ENCODE measurements around the gene TGFBR3. TPM values are rescaled to one million over a fixed set of nuclear protein-coding genes. Genes with fewer than 3 reads are reported as not detected.

Gene TGFBR3
- total and polyA plus RNA-seq, 2 of the 4 experiments (the other 2 are of a cell fraction), result 3.0 to 11.3 TPM

DNA sequence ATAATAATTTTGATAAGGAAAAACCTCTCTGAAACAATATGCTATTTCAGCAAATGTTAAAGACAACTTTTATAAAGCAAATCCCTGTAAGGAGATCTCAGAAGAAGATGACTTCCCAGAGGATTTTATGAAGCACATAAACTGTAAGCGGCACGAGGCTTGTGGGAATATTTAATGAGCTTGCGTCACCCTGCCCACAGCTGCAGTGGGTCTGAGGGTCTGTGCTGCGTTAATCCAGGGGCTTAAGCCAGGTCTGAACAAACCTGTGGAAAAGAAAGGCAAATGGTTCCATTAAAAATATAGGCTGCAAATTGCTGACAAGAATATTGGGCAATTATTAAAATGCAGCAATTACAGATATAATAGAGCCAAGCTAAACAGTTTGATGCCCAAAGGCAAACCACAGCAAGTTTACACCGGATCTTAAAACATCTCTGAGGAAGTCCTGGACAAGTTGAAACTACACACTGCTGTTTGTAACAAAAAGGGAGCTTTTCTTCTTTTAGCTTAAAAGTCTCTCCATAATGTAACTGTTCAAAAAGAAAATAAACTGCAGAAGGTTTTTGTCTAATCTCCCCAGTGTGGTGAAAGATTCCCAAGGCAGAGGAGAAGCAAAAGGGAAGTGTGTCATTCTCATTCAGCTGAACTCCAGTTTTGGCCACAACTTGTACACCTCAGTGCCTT lies 21.8 kb downstream of the TGFBR3 start:
- no peak overlapping the region for H4K91ac ChIP-seq (ENCODE audit: insufficient read depth, low read depth, low read length)
- H3K23ac ChIP-seq (ENCODE audit: low read depth, low read length), result 0 out of 2 replicates have a peak overlapping the region, but pooled peaks have one; percentile 17
- peak overlapping the region; percentile 25 for H3K4me2 ChIP-seq (ENCODE audit: low read depth, low read length)
- H2AK5ac ChIP-seq (ENCODE audit: low read depth, low read length), result peak overlapping the region; percentile 23; the same call in 1 of the 2 replicates
- H3K4me3 ChIP-seq (ENCODE audit: insufficient read depth, low read depth, low read length), result no peak overlapping the region
- no TSS peak for BruUV-seq (replicated peaks)
- in situ Hi-C loops (cut with MboI; ENCODE audit: low sequenced_read_pairs) (no loop called here), intact Hi-C loops (cut with micrococcal nuclease) (no loop called here), dilution Hi-C loops (cut with HindIII; ENCODE audit: low sequenced_read_pairs, unreplicated experiment) (no loop called here)
- H3K56ac ChIP-seq (ENCODE audit: extremely low read depth, insufficient read depth, low read length), result no peak overlapping the region
- H3K9me1 ChIP-seq (ENCODE audit: insufficient read depth, low read length), result no peaks in the 10 kb centered on the region
- no peak overlapping the region for H4K5ac ChIP-seq (ENCODE audit: low read depth, low read length)
- H3K4me1 ChIP-seq (ENCODE audit: control insufficient read depth, insufficient read depth, low read length), result peaks cover 6% of the 10 kb centered on the region
- H3K36me3 ChIP-seq (ENCODE audit: control insufficient read depth, insufficient read depth, low read length), result peaks cover 7% of the 10 kb centered on the region; the same call in 1 of the 2 replicates
- H3K9me3 ChIP-seq (ENCODE audit: control insufficient read depth, insufficient read depth, low read length), result no peaks in the 10 kb centered on the region
- WGBS, 2 experiments (ENCODE audit: extremely low coverage in 2 of 2, insufficient read length in 1 of 2), result 72% methylated on average over 4 of the region's 5 CpGs; no CpG with 5 or more reads in 1 of the 2 experiments
- POLR2A ChIA-PET (ENCODE audit: unreplicated experiment), result no interaction called here
- H3K27me3 ChIP-seq (ENCODE audit: control insufficient read depth, insufficient read depth, low read length), result no peaks in the 10 kb centered on the region
- H2BK5ac ChIP-seq (ENCODE audit: low read depth, low read length, poor library complexity, severe bottlenecking), result no peak overlapping the region
- no peak overlapping the region for H2BK20ac ChIP-seq (ENCODE audit: low read depth, low read length)
- no peak overlapping the region for H4K8ac ChIP-seq (ENCODE audit: low read depth in 2 of 2, low read length in 2 of 2)
- peak overlapping the region; percentile 4; the same call in 1 of the 2 replicates for H3K18ac ChIP-seq (ENCODE audit: low read depth, low read length)
- ATAC-seq (ENCODE audit: low read depth) (peak; percentile 77), DNase-seq (peak; percentile 66)
- H3K9ac ChIP-seq (ENCODE audit: low read depth, low read length), result no peak overlapping the region
- CTCF ChIA-PET, result interaction anchor here (0.9 to 1.5 kb wide), 3 partner anchors 8 to 67 kb away, joined by 3 to 5 read pairs (median 4); no protein-coding TSS in a partner anchor
- H2BK15ac ChIP-seq (ENCODE audit: low read depth, low read length), result no peak overlapping the region; the same call in 2 of the 3 replicates
- peaks cover 2% of the 10 kb centered on the region; the same call in 1 of the 2 replicates for H4K20me1 ChIP-seq (ENCODE audit: insufficient read depth, low read length)
- H3K79me1 ChIP-seq (ENCODE audit: low read depth in 1 of 2, low read length in 2 of 2), result peaks cover 0 to 8% of the 10 kb centered on the region in 2 experiments; a peak in 3 of 4 replicates
- no peak overlapping the region for H3K27ac ChIP-seq (ENCODE audit: insufficient read depth, low read length)
- no peak overlapping the region for H2AFZ ChIP-seq (replicated peaks; ENCODE audit: low read length, poor library complexity)
- H2AK9ac ChIP-seq (replicated peaks; ENCODE audit: low read depth, low read length, poor library complexity), result no peak overlapping the region
- H3K4ac ChIP-seq (ENCODE audit: low read depth, low read length), result 0 out of 2 replicates have a peak overlapping the region, but pooled peaks have one; percentile 11
- peak overlapping the region; percentile 36; the same call in 1 of the 2 replicates for H3K14ac ChIP-seq (replicated peaks; ENCODE audit: low read depth, low read length)
- no peak overlapping the region for H2BK120ac ChIP-seq (ENCODE audit: low read depth, low read length)
- no peak for TF ChIP-seq MXI1 (IDR thresholded peaks at IDR 0.05; ENCODE audit: borderline replicate concordance, low read depth, low read length)
- TF ChIP-seq RAD21 (IDR thresholded peaks at IDR 0.05; ENCODE audit: low read length), result no peak
- no peak for TF ChIP-seq POLR2A (IDR thresholded peaks at IDR 0.05; ENCODE audit: low read depth, low read length)
- no peak for TF ChIP-seq RCOR1 (IDR thresholded peaks at IDR 0.05; ENCODE audit: insufficient replicate concordance, low read length)
- TF ChIP-seq CHD1 (IDR thresholded peaks at IDR 0.05; ENCODE audit: low read depth, low read length), result no peak
- no peak for TF ChIP-seq ELK1 (IDR thresholded peaks at IDR 0.05; ENCODE audit: borderline replicate concordance, low read depth, low read length)
- TF ChIP-seq MAZ (IDR thresholded peaks at IDR 0.05; ENCODE audit: borderline replicate concordance, low read depth, low read length), result no peak
- TF ChIP-seq FOS (IDR thresholded peaks at IDR 0.05; ENCODE audit: low read depth, low read length), result no peak
- no peak for TF ChIP-seq SMC3 (IDR thresholded peaks at IDR 0.05; ENCODE audit: low read depth, low read length)
- TF ChIP-seq NFE2L2 (IDR thresholded peaks at IDR 0.05; ENCODE audit: low read depth, low read length), result no peak
- no peak for TF ChIP-seq USF2 (IDR thresholded peaks at IDR 0.05; ENCODE audit: low read depth, low read length)
- no peak for TF ChIP-seq MAFK (IDR thresholded peaks at IDR 0.05; ENCODE audit: low read depth, low read length)
- TF ChIP-seq CEBPB (IDR thresholded peaks at IDR 0.05; ENCODE audit: low read depth, low read length), result no peak
- no peak for TF ChIP-seq CTCF (conservative IDR thresholded peaks at IDR 0.05; ENCODE audit: low read depth, low read length)
- no peak for TF ChIP-seq RFX5 (IDR thresholded peaks at IDR 0.05; ENCODE audit: low read depth, low read length)
